ENCODE data around the gene SDC3.

SDC3 gene

GRCh38 chr1:30887485-30888315 is 20.9 kb downstream of the SDC3 start:
- DNase-seq, result no peak

- no peak for DNase-seq
These were observed 21.7 kb downstream of the SDC3 start for GRCh38 chr1:30886710-30887428.

- DNase-seq, result no peak
These were observed 22.7 kb downstream of the SDC3 start for GRCh38 chr1:30885570-30886522.

GRCh38 chr1:30884723-30885122 is 23.8 kb downstream of the SDC3 start:
- no peak for DNase-seq

GRCh38 chr1:30883389-30884172 is 25.0 kb downstream of the SDC3 start:
- DNase-seq, result no peak

GRCh38 chr1:30882678-30883388 is 25.7 kb downstream of the SDC3 start:
- no peak for DNase-seq

- no peak for DNase-seq
These were observed 27.0 kb downstream of the SDC3 start for GRCh38 chr1:30881319-30882181.

GRCh38 chr1:30880678-30881318 is 27.8 kb downstream of the SDC3 start:
- no peak for DNase-seq

GRCh38 chr1:30879940-30880677 is 28.4 kb downstream of the SDC3 start:
- no peak for DNase-seq

GRCh38 chr1:30879126-30879786 is 29.3 kb downstream of the SDC3 start:
- DNase-seq, result no peak

GRCh38 chr1:30878559-30878958 is 30.0 kb downstream of the SDC3 start:
- DNase-seq, result no peak

- DNase-seq, result no peak
These were observed 30.5 kb downstream of the SDC3 start for GRCh38 chr1:30878016-30878415.

- no peak for DNase-seq
These were observed 31.2 kb downstream of the SDC3 start for GRCh38 chr1:30877205-30877912.

GRCh38 chr1:30876451-30877204 is 31.9 kb downstream of the SDC3 start:
- DNase-seq, result no peak

- DNase-seq, result no peak
These were observed 32.6 kb downstream of the SDC3 start for GRCh38 chr1:30875916-30876315.

- DNase-seq, result no peak
These were observed 33.4 kb downstream of the SDC3 start for GRCh38 chr1:30875197-30875596.

GRCh38 chr1:30874176-30874575 is 34.4 kb downstream of the SDC3 start:
- DNase-seq, result no peak

GRCh38 chr1:30872948-30873263 is 35.7 kb downstream of the SDC3 start:
- DNase-seq, result no peak

Data from cortex of kidney (tissue), 1 donor.